HepG2 (cell line): ENCODE results near the gene SPG7. TPM values are rescaled to one million over a fixed set of nuclear protein-coding genes. Genes with fewer than 3 reads are reported as not detected.

Experiments used
- ATAC-seq: fragments of 200-7000 bp; cut with Tn5 transposase; 3 replicates; pipeline ENCODE4 v1.9.1; 2020; ENCODE audit warnings: mild to moderate bottlenecking, moderate library complexity
- BruUV-seq: library from RNA; stranded (reverse); fragments of 400-500 nt; replicated peaks from 2 replicates; lab custom pipeline; 2021; lab: Mats Ljungman, UMichigan
- CTCF ChIA-PET: fragments of 300-600 bp; formaldehyde crosslinking; extraction: SDS; loops from one replicate; lab custom pipeline; 2021; ENCODE audit warnings: low total read pairs, inconsistent platforms, low intra/inter-chr PET ratio; lab: Yijun Ruan, JAX
- POLR2A ChIA-PET: fragments of 350-600 bp; sonication (Branson Sonifier 250); formaldehyde crosslinking; loops from one replicate; lab custom pipeline; 2020; ENCODE audit warnings: antibody characterized with exemption, inconsistent platforms; lab: Yijun Ruan, JAX
- DNase-seq: peaks from one replicate; pipeline ENCODE4 v3.0.0-alpha.2; 2015; ENCODE audit warnings: low spot score
- FAIRE-seq: peaks from 3 replicates; lab custom pipeline; 2011; peaks lifted over from hg19 to GRCh38; lab: Jason Lieb, UNC
- H2AFZ ChIP-seq: one replicate; pipeline ENCODE4 v1.6.1; 2011; ENCODE audit warnings: low read length, inconsistent platforms
- H3K27ac ChIP-seq: fragments of 300-600 bp; 3 replicates; pipeline ENCODE4 v1.8.0; 2011; ENCODE audit warnings: mixed run types, mild to moderate bottlenecking, mixed read lengths, low read length, inconsistent platforms; ENCODE audit not compliant: insufficient read depth; ENCODE audit errors: extremely low read length
- H3K27me3 ChIP-seq, 2 experiments: fragments of 200-600 bp in 1 of 2; 2 replicates in 1 of 2; 3 replicates in 1 of 2; pipeline versions ENCODE4 v1.6.0 to v1.8.0; 2011; ENCODE audit warnings: low read length in 2 of 2, mild to moderate bottlenecking in 2 of 2, moderate library complexity in 2 of 2, inconsistent platforms in 1 of 2; ENCODE audit not compliant: insufficient read depth in 2 of 2, control insufficient read depth in 1 of 2
- H3K36me3 ChIP-seq, 2 experiments: fragments of 200-600 bp in 1 of 2; replicated peaks in 1 of 2; 2 replicates in 1 of 2; 3 replicates in 1 of 2; pipeline versions ENCODE4 v1.5.1 to v1.8.0; 2011; ENCODE audit warnings: low read length in 2 of 2, inconsistent platforms in 1 of 2; ENCODE audit not compliant: insufficient read depth in 2 of 2, control insufficient read depth in 1 of 2
- H3K4me1 ChIP-seq: 2 replicates; pipeline ENCODE4 v1.5.1; 2012; ENCODE audit warnings: low read length, inconsistent platforms; ENCODE audit not compliant: insufficient read depth
- H3K4me2 ChIP-seq: 2 replicates; pipeline ENCODE4 v1.6.0; 2011; ENCODE audit warnings: low read depth, low read length, inconsistent platforms
- H3K4me3 ChIP-seq, 3 experiments: fragments of 200-600 bp in 1 of 3; sonication (generic), shearing (Covaris generic) in 1 of 3; replicated peaks in 1 of 3; 2 replicates each; pipeline ENCODE4 v1.5.1; 2011 to 2016; ENCODE audit warnings: low read length in 3 of 3, inconsistent platforms in 2 of 3, low read depth in 2 of 3, mild to moderate bottlenecking in 2 of 3, control low read depth in 1 of 3, mixed read lengths in 1 of 3; ENCODE audit not compliant: insufficient read depth in 1 of 3
- H3K79me2 ChIP-seq: one replicate; pipeline ENCODE4 v1.6.1; 2011; ENCODE audit warnings: low read length, inconsistent platforms; ENCODE audit not compliant: insufficient read depth
- H3K9ac ChIP-seq: 2 replicates; pipeline ENCODE4 v1.6.0; 2011; ENCODE audit warnings: mild to moderate bottlenecking, low read depth, low read length, inconsistent platforms; ENCODE audit not compliant: insufficient read depth
- H3K9me3 ChIP-seq: 2 replicates; pipeline ENCODE4 v1.5.1; 2012; ENCODE audit warnings: mild to moderate bottlenecking, low read length
- H4K20me1 ChIP-seq: 2 replicates; pipeline ENCODE4 v1.6.0; 2011; ENCODE audit warnings: inconsistent platforms, mild to moderate bottlenecking, low read length, moderate library complexity; ENCODE audit not compliant: insufficient read depth
- ASH2L ChIP-seq: fragments of 300-600, 200-600 bp; sonication (generic); IDR thresholded peaks from 2 replicates; pipeline ENCODE4 v1.7.0; 2017; ENCODE audit warnings: low read depth, mild to moderate bottlenecking, moderate library complexity, mixed read lengths, low read length; ENCODE audit not compliant: insufficient read length
- CEBPG ChIP-seq: IDR thresholded peaks from 2 replicates; pipeline ENCODE4 v1.6.1; 2016
- CENPT ChIP-seq: sonication (generic); formaldehyde crosslinking; IDR thresholded peaks from 2 replicates; pipeline ENCODE4 v1.8.0; 2022; ENCODE audit warnings: low read depth, mild to moderate bottlenecking, moderate library complexity, missing genetic modification reagents
- CHCHD3 ChIP-seq: sonication (generic); formaldehyde crosslinking; IDR thresholded peaks from 2 replicates; pipeline ENCODE4 v1.8.0; 2022; ENCODE audit warnings: mild to moderate bottlenecking, missing genetic modification reagents, moderate library complexity
- ETV5 ChIP-seq: IDR thresholded peaks from 2 replicates; pipeline ENCODE4 v1.6.1; 2018; ENCODE audit warnings: missing biosample characterization, missing genetic modification reagents, inconsistent platforms, borderline replicate concordance
- FOSL1 ChIP-seq: sonication (generic); formaldehyde crosslinking; IDR thresholded peaks from 2 replicates; pipeline ENCODE4 v1.9.0; 2021; ENCODE audit warnings: missing genetic modification reagents, borderline replicate concordance
- FOXK1 ChIP-seq: sonication (generic); formaldehyde crosslinking; IDR thresholded peaks from 2 replicates; pipeline ENCODE4 v1.4.0; 2020; ENCODE audit warnings: low read depth, missing genetic modification reagents, borderline replicate concordance
- HNRNPK ChIP-seq: fragments of 200-400 bp; formaldehyde crosslinking; IDR thresholded peaks from 2 replicates; pipeline ENCODE4 v1.6.1; 2018; ENCODE audit warnings: low read length, low read depth, moderate library complexity, mild to moderate bottlenecking; ENCODE audit not compliant: poor library complexity, severe bottlenecking
- MXD4 ChIP-seq: IDR thresholded peaks from 2 replicates; pipeline ENCODE4 v1.6.1; 2016; ENCODE audit warnings: mild to moderate bottlenecking, missing biosample characterization, missing genetic modification reagents
- NFE2L1 ChIP-seq: sonication (generic); formaldehyde crosslinking; IDR thresholded peaks from 2 replicates; pipeline ENCODE4 v1.4.0; 2020; ENCODE audit warnings: missing genetic modification reagents, mild to moderate bottlenecking, borderline replicate concordance
- RARA ChIP-seq: IDR thresholded peaks from 2 replicates; pipeline ENCODE4 v1.6.1; 2016; ENCODE audit warnings: missing genetic modification reagents, missing compliant biosample characterization
- ZBTB42 ChIP-seq: sonication (generic); formaldehyde crosslinking; IDR thresholded peaks from 2 replicates; pipeline ENCODE4 v1.5.0; 2020; ENCODE audit warnings: mild to moderate bottlenecking, missing genetic modification reagents
- ZFP36L1 ChIP-seq: sonication (generic); formaldehyde crosslinking; IDR thresholded peaks from 2 replicates; pipeline ENCODE4 v1.8.0; 2022; ENCODE audit warnings: mild to moderate bottlenecking, missing genetic modification reagents, moderate library complexity
- ZFY ChIP-seq: sonication (generic); formaldehyde crosslinking; IDR thresholded peaks from 2 replicates; pipeline ENCODE4 v1.4.0; 2020; ENCODE audit warnings: missing genetic modification reagents
- ZKSCAN8 ChIP-seq: IDR thresholded peaks from 2 replicates; pipeline ENCODE4 v1.6.1; 2016; ENCODE audit warnings: borderline replicate concordance, missing genetic modification reagents, missing compliant biosample characterization
- ZNF24 ChIP-seq: fragments of 450-650 bp; IDR thresholded peaks from 2 replicates; pipeline ENCODE4 v1.6.1; 2017; ENCODE audit warnings: antibody characterized with exemption, mild to moderate bottlenecking
- ZNF335 ChIP-seq: sonication (generic); formaldehyde crosslinking; IDR thresholded peaks from 2 replicates; pipeline ENCODE4 v1.4.0; 2020; ENCODE audit warnings: missing genetic modification reagents
- ZNF430 ChIP-seq: sonication (generic); formaldehyde crosslinking; IDR thresholded peaks from 2 replicates; pipeline ENCODE4 v1.9.0; 2021; ENCODE audit warnings: mild to moderate bottlenecking, missing genetic modification reagents
- ZNF891 ChIP-seq: sonication (generic); formaldehyde crosslinking; IDR thresholded peaks from 2 replicates; pipeline ENCODE4 v1.5.0; 2020; ENCODE audit warnings: mild to moderate bottlenecking, missing genetic modification reagents
- WGBS: methylation state at CpG from one replicate; pipeline ENCODE4 v1.1.6; 2017; ENCODE audit warnings: low lambda C conversion rate; 5-methylcytosine and 5-hydroxymethylcytosine counted together
- in situ Hi-C: cut with HindIII; loops from 2 replicates; pipeline ENCODE4 v1.10.0; 2017; ENCODE audit warnings: low pct_unique_long_range_greater_than_20kb; ENCODE audit not compliant: extremely low pct_ligation_motif_present
- intact Hi-C: fragments of 100-400 bp; cut with micrococcal nuclease; formaldehyde crosslinking; loops from one replicate; pipeline ENCODE4 v1.10.0; 2022; ENCODE audit not compliant: unreplicated experiment
- polyA plus RNA-seq, 8 experiments: library from polyadenylated mRNA; depleted of rRNA in 3 of 8; stranded (reverse) in 7 of 8; unstranded in 1 of 8; fragments of >200 nt; fragmentation: Illumina TruSeq in 4 of 8; extraction: Trizol in 4 of 8; gene quantifications; 2 replicates each; pipeline versions ENCODE4 v1.2.1 to v1.2.3, GENCODE V29; 2011 to 2016; ENCODE audit warnings: low read depth in 4 of 8, missing spikeins in 1 of 8, mixed read lengths in 1 of 8; ENCODE audit not compliant: insufficient read depth in 1 of 8
- total RNA-seq, 5 experiments: library from RNA; depleted of rRNA; stranded (reverse); fragments of >200 nt; fragmentation: Illumina TruSeq; extraction: Trizol; gene quantifications; 2 replicates each; pipeline ENCODE4 v1.2.3, GENCODE V29; 2016; ENCODE audit warnings: low read depth in 1 of 5
- TF ChIP-seq, protein P1 (sequence below): sonication (generic); formaldehyde crosslinking; IDR thresholded peaks from 2 replicates; pipeline ENCODE4 v1.8.1; 2023; ENCODE audit warnings: mild to moderate bottlenecking, inconsistent platforms, moderate library complexity, missing genetic modification reagents, borderline replicate concordance
- TF ChIP-seq, protein P2 (sequence below): sonication (generic); formaldehyde crosslinking; IDR thresholded peaks from 2 replicates; pipeline ENCODE4 v1.8.1; 2022; ENCODE audit warnings: mild to moderate bottlenecking, missing genetic modification reagents

Gene SPG7
- total and polyA plus RNA-seq, 2 of the 13 experiments (the other 11 are each of a cell fraction or from before 2014, with no cell fraction given), result 66.0 to 136 TPM

DNA sequence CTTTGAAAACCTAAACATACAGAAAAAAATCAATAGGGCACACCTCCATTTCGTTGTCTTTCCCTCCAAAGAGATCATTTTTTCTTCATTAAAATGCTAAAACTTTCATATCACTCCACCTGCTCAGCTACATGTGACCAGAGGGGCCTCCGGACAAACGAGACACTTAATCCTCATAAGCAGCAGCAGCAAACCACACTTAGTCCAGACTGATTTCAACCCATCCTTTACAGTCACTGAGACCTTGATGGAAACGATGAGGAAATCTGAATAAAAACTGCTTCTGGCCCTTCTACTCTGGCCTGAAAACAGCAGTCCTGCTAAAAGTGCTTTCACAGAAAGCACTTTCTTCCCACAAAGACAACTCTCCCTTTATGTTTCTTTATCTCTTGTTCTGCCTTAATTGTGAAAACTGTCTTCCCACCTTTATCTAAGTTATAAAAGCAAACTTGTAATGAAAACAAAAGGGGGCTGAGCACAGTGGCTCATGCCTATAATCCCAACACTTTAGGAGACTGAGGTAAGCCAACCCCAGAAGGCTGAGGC, 22.4 kb upstream of the SPG7 start (continued):
- peak; percentile 25; the same call in 1 of the 2 replicates for TF ChIP-seq RARA
- TF ChIP-seq CENPT (CRISPR knock-in tag), result no peak
- TF ChIP-seq ZFP36L1 (CRISPR knock-in tag), result no peak
- TF ChIP-seq ZNF335 (CRISPR knock-in tag), result peak; percentile 60; the same call in 1 of the 2 replicates
- TF ChIP-seq ZNF430 (CRISPR knock-in tag), result no peak
- TF ChIP-seq, protein P1, sequence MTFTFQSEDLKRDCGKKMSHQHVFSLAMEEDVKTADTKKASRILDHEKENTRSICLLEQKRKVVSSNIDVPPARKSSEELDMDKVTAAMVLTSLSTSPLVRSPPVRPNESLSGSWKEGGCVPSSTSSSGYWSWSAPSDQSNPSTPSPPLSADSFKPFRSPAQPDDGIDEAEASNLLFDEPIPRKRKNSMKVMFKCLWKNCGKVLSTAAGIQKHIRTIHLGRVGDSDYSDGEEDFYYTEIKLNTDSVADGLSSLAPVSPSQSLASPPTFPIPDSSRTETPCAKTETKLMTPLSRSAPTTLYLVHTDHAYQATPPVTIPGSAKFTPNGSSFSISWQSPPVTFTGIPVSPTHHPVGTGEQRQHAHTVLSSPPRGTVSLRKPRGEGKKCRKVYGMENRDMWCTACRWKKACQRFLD (CRISPR knock-in tag), result no peak
- TF ChIP-seq, protein P2, sequence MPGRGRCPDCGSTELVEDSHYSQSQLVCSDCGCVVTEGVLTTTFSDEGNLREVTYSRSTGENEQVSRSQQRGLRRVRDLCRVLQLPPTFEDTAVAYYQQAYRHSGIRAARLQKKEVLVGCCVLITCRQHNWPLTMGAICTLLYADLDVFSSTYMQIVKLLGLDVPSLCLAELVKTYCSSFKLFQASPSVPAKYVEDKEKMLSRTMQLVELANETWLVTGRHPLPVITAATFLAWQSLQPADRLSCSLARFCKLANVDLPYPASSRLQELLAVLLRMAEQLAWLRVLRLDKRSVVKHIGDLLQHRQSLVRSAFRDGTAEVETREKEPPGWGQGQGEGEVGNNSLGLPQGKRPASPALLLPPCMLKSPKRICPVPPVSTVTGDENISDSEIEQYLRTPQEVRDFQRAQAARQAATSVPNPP (CRISPR knock-in tag), result 0 out of 2 replicates have a peak, but pooled peaks have one; percentile 38
- TF ChIP-seq NFE2L1, result no peak

DNA sequence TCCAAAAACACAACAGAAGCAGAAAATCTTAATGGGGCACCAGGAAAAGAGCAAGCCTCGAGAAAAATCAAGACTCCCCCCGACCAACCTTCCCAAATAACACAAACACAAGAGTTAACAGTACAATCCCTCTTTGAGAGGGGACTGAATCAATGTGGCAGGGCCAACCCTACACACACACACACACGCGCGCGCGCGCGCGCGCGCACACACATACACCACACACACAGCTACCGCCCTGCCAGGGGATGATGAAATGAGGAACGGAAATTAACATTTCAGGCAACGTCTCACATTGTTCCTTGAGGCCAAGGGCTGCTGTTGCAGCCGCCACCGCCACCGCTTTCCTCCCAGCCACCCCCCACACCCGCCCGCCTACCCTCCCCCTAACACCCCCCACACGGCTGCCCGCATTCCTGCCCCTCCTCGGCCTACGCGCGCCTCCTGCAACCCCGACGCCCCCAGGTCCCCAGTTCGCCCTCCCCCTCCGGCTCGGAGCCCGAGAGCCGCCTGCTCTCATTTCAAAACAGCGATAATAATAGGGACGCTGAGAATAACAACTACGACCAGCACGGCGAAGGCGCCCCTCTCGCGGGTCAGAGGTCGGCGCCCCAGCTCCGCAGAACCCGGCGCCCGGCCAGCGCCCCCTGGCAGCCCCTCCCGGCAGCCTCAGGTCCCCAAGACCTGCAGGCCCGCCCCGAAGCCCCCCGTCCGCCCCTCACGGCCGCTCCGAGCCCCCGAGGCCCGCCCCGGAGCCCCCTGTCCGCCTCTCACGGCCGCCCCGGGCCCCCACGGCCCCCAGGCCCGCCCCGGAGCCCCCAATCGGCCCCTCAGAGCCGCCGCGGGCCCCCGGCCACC, 18.9 kb upstream of the SPG7 start:
- CTCF ChIA-PET, result no interaction called here
- Histone ChIP-seq H3K9ac (peak overlapping the region; percentile 70), H3K27ac (peak overlapping the region; percentile 74), H4K20me1 (peaks cover 48% of the 10 kb centered on the region), H3K9me3 (no peaks in the 10 kb centered on the region), H3K4me3 (peak overlapping the region; percentile 60 to 83 (median 80)), H2AFZ (no peak overlapping the region), H3K79me2 (peaks cover 64% of the 10 kb centered on the region), H3K4me2 (peak overlapping the region; percentile 75), H3K27me3 (no peaks in the 10 kb centered on the region; a peak in 1 of 5 replicates), H3K4me1 (peaks cover 59% of the 10 kb centered on the region), H3K36me3 (peaks cover 0 to 3% of the 10 kb centered on the region in 2 experiments; a peak in 3 of 5 replicates)
- intact Hi-C loops, result loop anchor here (5.0 kb wide), 1 partner anchor 47 kb away; no protein-coding TSS in a partner anchor
- POLR2A ChIA-PET, result interaction anchor here (0.6 to 2.0 kb wide), 15 partner anchors 11 to 242 kb away, joined by 3 to 23 read pairs (median 4); partner anchors contain the start of gene SPG7
- WGBS, result under 1% methylated on average over 46 of the region's 71 CpGs
- in situ Hi-C loops, result no loop called here
- FAIRE-seq (peak; percentile 60), ATAC-seq (peak; percentile 2), DNase-seq (peak; percentile 89)
- BruUV-seq, result no TSS peak
- TF ChIP-seq ZFP36L1 (CRISPR knock-in tag), result no peak
- no peak for TF ChIP-seq MXD4 (CRISPR knock-in tag)
- TF ChIP-seq ZNF891 (CRISPR knock-in tag), result 0 out of 2 replicates have a peak, but pooled peaks have one; percentile 26
- peak; percentile 53 for TF ChIP-seq ASH2L
- peak; percentile 60; the same call in 1 of the 2 replicates for TF ChIP-seq ETV5
- TF ChIP-seq CEBPG (CRISPR knock-in tag), result peak; percentile 91
- TF ChIP-seq HNRNPK, result peak; percentile 93
- no peak for TF ChIP-seq ZNF24
- TF ChIP-seq ZKSCAN8 (CRISPR knock-in tag), result no peak
- TF ChIP-seq CHCHD3 (CRISPR knock-in tag), result no peak
- peak; percentile 33 for TF ChIP-seq ZFY
- TF ChIP-seq FOXK1 (CRISPR knock-in tag), result peak; percentile 65; the same call in 1 of the 2 replicates
- TF ChIP-seq FOSL1 (CRISPR knock-in tag), result no peak
- TF ChIP-seq ZBTB42 (CRISPR knock-in tag), result no peak
